ENCODE measurements around the gene FTO.

DNA sequence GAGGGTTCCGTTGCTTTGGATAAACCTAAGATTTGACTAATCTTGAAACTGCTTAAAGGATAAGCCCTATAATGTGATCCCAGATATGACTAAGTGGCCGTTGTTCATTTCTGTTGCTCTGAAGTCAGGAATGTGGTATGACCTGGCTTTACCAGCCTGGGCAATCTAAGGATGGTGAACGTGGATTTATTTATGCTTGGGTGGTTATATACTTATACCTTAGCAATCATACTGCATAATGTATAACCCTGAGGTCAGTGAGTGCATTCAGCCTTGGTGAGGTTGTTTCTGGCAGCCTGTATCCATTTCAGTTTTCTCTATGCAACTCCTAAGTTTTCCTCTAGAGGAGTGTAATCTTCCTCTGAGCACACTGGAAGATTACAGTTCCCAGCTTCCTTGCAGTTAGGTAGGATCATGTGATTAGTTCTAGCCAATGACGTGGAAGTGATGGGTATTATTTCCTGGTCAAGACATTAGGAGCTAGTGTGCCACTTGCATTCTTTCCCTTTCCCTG, 41.9 kb downstream of the FTO start:
- TF ChIP-seq CTCF (IDR thresholded peaks at IDR 0.05) (peak in 3 of 6 experiments; percentile 21 to 31 (median 24)), POLR2A (IDR thresholded peaks at IDR 0.05) (no peak)

Measured in adrenal gland (tissue), 5 donors.